GM21526 (cell line): ENCODE results near the gene NOS3.

ENCODE experiments used
- ATAC-seq: cut with Tn5 transposase; IDR thresholded peaks from one replicate; pipeline ENCODE4 v1.9.1; 2021; ENCODE audit warnings: moderate library complexity; ENCODE audit not compliant: unreplicated experiment, low FRiP score

The NOS3 gene

DNA sequence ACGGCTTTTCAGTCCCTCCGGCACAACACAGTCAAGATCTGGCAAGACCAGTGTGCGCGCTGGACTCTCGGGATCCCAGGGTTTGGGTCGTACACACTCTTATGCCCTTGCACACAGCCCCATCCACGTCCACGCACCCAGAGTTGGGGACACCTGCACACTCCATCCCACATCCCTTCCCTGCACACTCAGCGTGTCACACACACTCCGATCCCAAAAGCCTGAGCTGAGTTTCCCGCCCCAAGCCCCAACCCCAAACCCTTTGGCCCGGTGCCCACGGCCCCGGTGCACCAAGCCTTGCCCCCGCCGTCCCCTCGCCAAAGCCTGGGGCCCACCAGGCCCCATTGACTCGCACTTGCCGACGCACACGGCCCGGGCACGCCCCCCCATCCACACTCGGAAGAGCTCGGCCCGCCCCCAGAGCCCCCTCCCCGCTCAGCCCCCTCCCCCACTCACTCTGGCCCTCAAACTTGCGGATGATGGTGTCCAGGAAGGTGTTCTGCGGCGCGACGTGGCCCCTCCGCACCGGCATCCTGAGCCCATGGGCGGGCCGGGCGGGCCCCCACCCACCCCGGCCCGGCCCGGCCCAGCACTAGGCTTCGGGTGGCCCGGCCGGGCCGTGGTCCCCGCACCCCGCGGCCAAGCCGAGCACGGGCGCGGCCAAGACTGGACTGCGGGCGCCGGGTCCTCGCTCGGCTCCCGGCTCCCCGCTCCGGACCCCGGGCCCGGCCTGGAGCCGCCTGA, 13.3 kb upstream of the NOS3 start:
- no peak for ATAC-seq

GRCh38 chr7:150978126-150978789, 12.6 kb upstream of the NOS3 start, which contains the start of gene KCNH2:
Gene KCNH2 (minus strand): TSS chr7:150978321. CDS start chr7:150977913, 408 bp downstream.
- ATAC-seq, result no peak

- ATAC-seq, result no peak
Observed at GRCh38 chr7:150979713-150980390, 11.0 kb upstream of the NOS3 start.

- ATAC-seq, result no peak
Observed at GRCh38 chr7:150980663-150981062, 10.2 kb upstream of the NOS3 start.

GRCh38 chr7:150981644-150982043, 9.2 kb upstream of the NOS3 start:
- ATAC-seq, result no peak

DNA sequence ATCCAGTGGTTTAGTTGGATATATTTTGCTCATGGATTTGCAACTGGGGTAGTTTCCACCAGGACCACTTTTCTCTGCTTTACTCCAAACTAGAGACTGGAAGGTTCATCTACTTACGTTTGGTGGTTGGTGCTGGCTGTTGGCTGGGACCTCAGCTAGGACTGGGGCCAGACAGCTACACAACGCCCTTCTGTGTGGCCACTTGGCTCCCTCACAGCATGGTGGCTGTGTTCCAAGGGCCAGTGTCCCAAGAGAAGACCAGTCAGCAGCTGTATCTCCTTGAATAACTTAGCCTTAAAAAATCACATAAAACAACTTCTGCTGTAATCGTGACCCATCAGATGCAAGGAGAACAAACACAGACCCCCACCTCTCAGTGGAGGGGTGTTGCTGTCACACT, 8.5 kb upstream of the NOS3 start:
- no peak for ATAC-seq

DNA sequence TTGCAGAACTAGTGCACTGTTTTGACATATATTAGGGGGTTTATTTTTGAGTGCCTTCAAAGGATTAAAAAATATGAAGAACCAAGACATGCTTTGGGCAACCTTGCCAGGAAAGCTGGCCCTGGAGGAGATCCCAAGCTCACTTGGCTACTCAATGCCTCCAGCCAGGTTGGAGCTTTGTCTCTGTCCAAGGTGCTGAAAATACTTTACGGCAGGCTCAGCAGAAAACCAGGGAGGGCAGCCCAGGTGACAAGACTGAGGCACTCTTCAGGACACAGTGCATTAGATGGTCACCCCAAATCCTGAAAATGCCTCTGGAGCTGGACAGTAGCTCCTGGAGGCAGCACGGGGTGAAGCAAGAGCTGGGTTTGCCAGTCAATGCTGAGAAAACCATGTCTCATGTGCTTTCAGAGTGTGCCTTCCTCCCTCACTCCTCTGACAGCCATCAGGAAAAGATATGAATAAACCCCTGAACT, 6.9 kb upstream of the NOS3 start:
- ATAC-seq, result no peak

- no peak for ATAC-seq
Observed at GRCh38 chr7:150986099-150986512, 4.7 kb upstream of the NOS3 start.

- ATAC-seq, result no peak
Observed at GRCh38 chr7:150986556-150986955, 4.3 kb upstream of the NOS3 start.

- no peak for ATAC-seq
Observed at GRCh38 chr7:150988230-150989226, 2.3 kb upstream of the NOS3 start.

DNA sequence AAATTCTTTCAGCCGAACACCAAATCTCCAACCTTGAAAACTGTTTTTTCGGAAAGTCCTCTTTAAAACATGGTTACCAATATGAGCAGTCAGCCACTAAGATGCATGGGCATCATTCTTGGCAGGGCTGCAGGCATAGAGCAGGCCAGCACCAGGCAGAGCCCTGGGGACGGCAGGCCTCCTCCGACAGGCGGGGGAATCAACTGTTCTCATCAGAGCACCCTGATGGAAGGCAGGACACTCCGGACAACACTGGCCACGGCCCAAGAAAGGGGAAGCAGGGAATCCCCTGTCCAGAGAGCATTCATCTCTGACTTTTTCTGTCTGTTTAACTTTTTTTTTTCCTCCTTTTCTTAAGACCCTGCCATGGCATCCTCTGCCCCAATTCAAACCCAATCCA, 1.4 kb upstream of the NOS3 start:
- ATAC-seq, result no peak

DNA sequence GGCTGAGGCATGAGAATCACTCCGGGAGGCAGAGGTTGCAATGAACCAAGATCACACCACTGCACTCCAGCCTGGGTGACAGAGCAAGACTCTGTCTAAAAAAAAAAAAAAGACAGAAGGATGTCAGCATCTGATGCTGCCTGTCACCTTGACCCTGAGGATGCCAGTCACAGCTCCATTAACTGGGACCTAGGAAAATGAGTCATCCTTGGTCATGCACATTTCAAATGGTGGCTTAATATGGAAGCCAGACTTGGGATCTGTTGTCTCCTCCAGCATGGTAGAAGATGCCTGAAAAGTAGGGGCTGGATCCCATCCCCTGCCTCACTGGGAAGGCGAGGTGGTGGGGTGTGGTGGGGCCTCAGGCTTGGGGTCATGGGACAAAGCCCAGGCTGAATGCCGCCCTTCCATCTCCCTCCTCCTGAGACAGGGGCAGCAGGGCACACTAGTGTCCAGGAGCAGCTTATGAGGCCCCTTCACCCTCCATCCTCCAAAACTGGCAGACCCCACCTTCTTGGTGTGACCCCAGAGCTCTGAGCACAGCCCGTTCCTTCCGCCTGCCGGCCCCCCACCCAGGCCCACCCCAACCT, 1.3 kb downstream of the NOS3 start:
- ATAC-seq, result no peak

- peak; percentile 69 for ATAC-seq
Observed at GRCh38 chr7:150992833-150993302, 2.1 kb downstream of the NOS3 start.

- ATAC-seq, result no peak
Observed at GRCh38 chr7:150993511-150993910, 2.7 kb downstream of the NOS3 start.

DNA sequence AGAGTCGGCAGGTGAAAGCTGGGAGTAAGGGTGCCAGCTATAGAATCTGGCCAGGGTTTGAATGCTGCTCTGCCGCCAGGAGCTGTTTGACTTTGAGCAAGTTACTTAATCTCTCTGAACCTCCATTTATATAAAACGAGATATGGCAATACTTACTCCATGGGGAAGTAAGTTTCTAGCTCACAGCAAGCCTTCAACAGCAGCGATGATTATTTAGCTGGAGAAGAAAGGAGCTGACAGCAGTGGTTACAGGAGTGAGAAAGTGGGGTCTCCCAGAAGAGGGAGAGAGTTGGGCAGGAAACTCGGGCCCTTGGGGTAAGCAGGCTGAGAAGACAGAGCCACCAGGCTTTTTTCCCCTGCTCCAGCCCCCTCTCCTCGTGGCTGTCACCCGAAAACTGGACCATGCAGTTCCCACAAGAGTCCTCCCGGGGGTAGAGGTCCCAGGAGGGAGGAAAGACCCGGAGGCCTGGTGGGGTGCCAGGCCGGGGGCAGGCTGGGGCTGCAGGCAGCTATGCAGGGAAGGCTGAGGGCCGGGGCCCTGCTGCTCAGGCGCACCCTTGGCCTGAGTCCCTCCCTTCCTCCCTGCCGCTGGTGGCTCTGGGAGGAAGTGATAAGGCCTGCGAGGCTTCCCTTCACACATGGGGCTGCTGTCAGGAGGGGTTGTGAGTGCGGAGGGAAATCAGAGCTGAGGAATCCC, 3.5 kb downstream of the NOS3 start:
- no peak for ATAC-seq

GRCh38 chr7:150994838-150995510, 4.2 kb downstream of the NOS3 start:
- ATAC-seq, result no peak

DNA sequence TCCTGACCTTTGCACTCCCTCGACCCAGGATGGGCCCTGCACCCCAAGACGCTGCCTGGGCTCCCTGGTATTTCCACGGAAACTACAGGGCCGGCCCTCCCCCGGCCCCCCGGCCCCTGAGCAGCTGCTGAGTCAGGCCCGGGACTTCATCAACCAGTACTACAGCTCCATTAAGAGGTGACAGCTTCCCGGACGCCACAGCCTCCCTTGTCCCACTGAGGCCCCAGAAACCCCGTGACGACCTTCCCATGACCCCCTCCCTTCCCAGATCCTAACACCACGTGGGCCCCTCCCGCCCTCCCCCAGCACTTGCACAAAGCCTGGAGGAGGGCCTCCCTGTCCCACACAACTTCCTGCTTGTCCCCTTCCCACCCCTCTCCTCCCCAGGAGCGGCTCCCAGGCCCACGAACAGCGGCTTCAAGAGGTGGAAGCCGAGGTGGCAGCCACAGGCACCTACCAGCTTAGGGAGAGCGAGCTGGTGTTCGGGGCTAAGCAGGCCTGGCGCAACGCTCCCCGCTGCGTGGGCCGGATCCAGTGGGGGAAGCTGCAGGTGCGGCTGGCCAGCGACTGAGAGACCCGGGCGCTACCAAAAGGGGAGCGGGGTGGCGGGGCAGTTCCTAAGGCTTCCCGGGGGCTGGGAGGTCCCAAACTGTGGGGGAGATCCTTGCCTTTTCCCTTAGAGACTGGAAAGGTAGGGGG, 5.7 kb downstream of the NOS3 start:
- no peak for ATAC-seq

- no peak for ATAC-seq
Observed at GRCh38 chr7:150997075-150997511, 6.3 kb downstream of the NOS3 start.
